Mononuclear cell (primary cell): ENCODE data around the gene IER3IP1. TPM values are rescaled to one million over a fixed set of nuclear protein-coding genes. Genes with fewer than 3 reads are reported as not detected.
"Not testable (repeated sequence)": the region's sequence is repeated elsewhere in the genome, so short reads cannot be mapped to it uniquely, and the experiment has no call there.

Experiments
- H3K27me3 ChIP-seq: 2 replicates; pipeline ENCODE4 v1.6.0; 2011; ENCODE audit warnings: low read length, control low read depth; ENCODE audit not compliant: insufficient read depth
- H3K4me1 ChIP-seq: 2 replicates; pipeline ENCODE4 v1.5.1; 2011; ENCODE audit warnings: mild to moderate bottlenecking, low read length, control low read depth; ENCODE audit not compliant: insufficient read depth
- H3K4me3 ChIP-seq: 2 replicates; pipeline ENCODE4 v1.5.1; 2011; ENCODE audit warnings: mild to moderate bottlenecking, low read length, moderate library complexity
- H3K9me3 ChIP-seq: 2 replicates; pipeline ENCODE4 v1.5.1; 2011; ENCODE audit warnings: low read depth, mild to moderate bottlenecking, control low read depth, low read length
- total RNA-seq: library from RNA; depleted of rRNA; stranded (reverse); fragments of >200 nt; gene quantifications from one replicate; pipeline ENCODE4 v1.2.3, GENCODE V29; 2012

The IER3IP1 gene
- total RNA-seq: 6.4 TPM

GRCh38 chr18:47175898-47176575 is at the start of gene IER3IP1:
Gene IER3IP1 (minus strand): TSS chr18:47176364. CDS start chr18:47176277, 87 bp downstream.
- Histone ChIP-seq H3K27me3 (no peaks in the 10 kb centered on the region), H3K9me3 (no peaks in the 10 kb centered on the region), H3K4me3 (peak within 1 kb of the TSS; percentile 88), H3K4me1 (peaks cover 16% of the 10 kb centered on the region)

- Histone ChIP-seq H3K27me3 (peaks cover 27% of the 10 kb centered on the region), H3K4me1 (no peaks in the 10 kb centered on the region), H3K4me3 (peak overlapping the region; percentile 3), H3K9me3 (no peaks in the 10 kb centered on the region)
Measured at GRCh38 chr18:47215554-47216138, 39.5 kb upstream of the IER3IP1 start.

GRCh38 chr18:47209171-47209570 is 33.0 kb upstream of the IER3IP1 start:
- Histone ChIP-seq H3K27me3 (peaks cover 29% of the 10 kb centered on the region), H3K9me3 (no peaks in the 10 kb centered on the region), H3K4me3 (no peak overlapping the region), H3K4me1 (no peaks in the 10 kb centered on the region)

GRCh38 chr18:47206945-47207637 is 30.9 kb upstream of the IER3IP1 start:
- peaks cover 17% of the 10 kb centered on the region for H3K27me3 ChIP-seq
- H3K4me1 ChIP-seq: no peaks in the 10 kb centered on the region
- no peaks in the 10 kb centered on the region for H3K9me3 ChIP-seq
- no peak overlapping the region for H3K4me3 ChIP-seq

GRCh38 chr18:47204908-47205522 is 28.9 kb upstream of the IER3IP1 start:
- Histone ChIP-seq H3K9me3 (no peaks in the 10 kb centered on the region), H3K4me3 (no peak overlapping the region), H3K27me3 (peaks cover 15% of the 10 kb centered on the region), H3K4me1 (no peaks in the 10 kb centered on the region)

GRCh38 chr18:47203626-47204464 is 27.7 kb upstream of the IER3IP1 start:
- Histone ChIP-seq H3K4me1 (no peaks in the 10 kb centered on the region), H3K27me3 (peaks cover 20% of the 10 kb centered on the region), H3K9me3 (no peaks in the 10 kb centered on the region), H3K4me3 (no peak overlapping the region)

- H3K4me3 ChIP-seq, H3K9me3 ChIP-seq, H3K4me1 ChIP-seq: not testable (repeated sequence)
- H3K27me3 ChIP-seq: peaks cover 14% of the 10 kb centered on the region
Measured at GRCh38 chr18:47195961-47196360, 19.8 kb upstream of the IER3IP1 start.

- no peak overlapping the region for H3K4me3 ChIP-seq
- peaks cover 8% of the 10 kb centered on the region for H3K27me3 ChIP-seq
- H3K9me3 ChIP-seq: no peaks in the 10 kb centered on the region
- no peaks in the 10 kb centered on the region for H3K4me1 ChIP-seq
Measured at GRCh38 chr18:47191961-47192360, 15.8 kb upstream of the IER3IP1 start.

GRCh38 chr18:47187721-47188120 is 11.6 kb upstream of the IER3IP1 start:
- no peaks in the 10 kb centered on the region for H3K4me1 ChIP-seq
- peaks cover 12% of the 10 kb centered on the region for H3K27me3 ChIP-seq
- peaks cover 8% of the 10 kb centered on the region for H3K9me3 ChIP-seq
- no peak overlapping the region for H3K4me3 ChIP-seq

GRCh38 chr18:47184419-47185050 is 8.4 kb upstream of the IER3IP1 start:
- Histone ChIP-seq H3K27me3 (peaks cover 12% of the 10 kb centered on the region), H3K4me1 (no peaks in the 10 kb centered on the region), H3K9me3 (peaks cover 8% of the 10 kb centered on the region), H3K4me3 (no peak overlapping the region)

- H3K9me3 ChIP-seq, H3K4me3 ChIP-seq, H3K27me3 ChIP-seq, H3K4me1 ChIP-seq: not testable (repeated sequence)
Measured at GRCh38 chr18:47182156-47182555, 6.0 kb upstream of the IER3IP1 start.

GRCh38 chr18:47180765-47181164 is 4.6 kb upstream of the IER3IP1 start:
- Histone ChIP-seq H3K9me3 (peaks cover 8% of the 10 kb centered on the region), H3K27me3 (no peaks in the 10 kb centered on the region), H3K4me3 (no peak overlapping the region), H3K4me1 (no peaks in the 10 kb centered on the region)

GRCh38 chr18:47179520-47179919 is 3.4 kb upstream of the IER3IP1 start:
- Histone ChIP-seq H3K4me3 (no peak overlapping the region), H3K4me1 (peaks cover 12% of the 10 kb centered on the region), H3K27me3 (no peaks in the 10 kb centered on the region), H3K9me3 (peaks cover 7% of the 10 kb centered on the region)

GRCh38 chr18:47175283-47175897 is 774 bp downstream of the IER3IP1 start:
- Histone ChIP-seq H3K27me3 (no peaks in the 10 kb centered on the region), H3K9me3 (no peaks in the 10 kb centered on the region), H3K4me3 (peak overlapping the region; percentile 88), H3K4me1 (peaks cover 16% of the 10 kb centered on the region)
